ENCODE data around the gene CD2BP2. TPM values are rescaled to one million over a fixed set of nuclear protein-coding genes. Genes with fewer than 3 reads are reported as not detected.

The CD2BP2 gene
- polyA plus RNA-seq, 1 donor (not counting 4 experiments of a cell fraction or from before 2014, with no cell fraction given): 49.5 TPM

- Histone ChIP-seq H3K9ac (ENCODE audit: control insufficient read depth, extremely low read depth, insufficient read depth, low read length) (peak overlapping the region; percentile 80), H3K4me3 (ENCODE audit: control insufficient read depth in 2 of 3, extremely low read depth in 1 of 3, insufficient read depth in 2 of 3, low read depth in 1 of 3, low read length in 3 of 3) (peak overlapping the region; percentile 74 to 97 (median 82)), H4K20me1 (ENCODE audit: control insufficient read depth, extremely low read depth, insufficient read depth, low read length) (peaks cover 12% of the 10 kb centered on the region), H3K27ac (ENCODE audit: control insufficient read depth, insufficient read depth, low read length) (peak overlapping the region; percentile 73), H3K4me2 (ENCODE audit: control insufficient read depth, extremely low read depth, insufficient read depth, low read depth, low read length) (peak overlapping the region; percentile 95), H3K27me3 (ENCODE audit: control insufficient read depth, extremely low read depth, insufficient read depth, low read length) (no peaks in the 10 kb centered on the region), H3K4me1 (ENCODE audit: control insufficient read depth, extremely low read depth, insufficient read depth, low read length) (peaks cover 25% of the 10 kb centered on the region), H3K79me2 (ENCODE audit: control insufficient read depth, insufficient read depth, low read length) (peaks cover 57% of the 10 kb centered on the region), H3K36me3 (ENCODE audit: control insufficient read depth in 2 of 2, extremely low read depth in 1 of 2, insufficient read depth in 2 of 2, low read length in 2 of 2) (peaks cover 5 to 23% of the 10 kb centered on the region in 2 experiments), H3K9me1 (ENCODE audit: control insufficient read depth, extremely low read depth, insufficient read depth, low read length) (peaks cover 3% of the 10 kb centered on the region), H3K9me3 (ENCODE audit: control insufficient read depth, low read depth, low read length) (no peaks in the 10 kb centered on the region), H2AFZ (ENCODE audit: control insufficient read depth, low read length) (no peak overlapping the region)
- FAIRE-seq: no peak
- no peak for TF ChIP-seq EZH2 (IDR thresholded peaks at IDR 0.05; ENCODE audit: low read length)
- no peak for TF ChIP-seq CTCF (optimal IDR thresholded peaks at IDR 0.05 in 1 of 3, IDR thresholded peaks at IDR 0.05 in 1 of 3, conservative IDR thresholded peaks at IDR 0.05 in 1 of 3; ENCODE audit: extremely low read depth in 1 of 3, insufficient read depth in 2 of 3, low read length in 3 of 3)
- DNase-seq (ENCODE audit: low read depth, low spot score): no peak
- dilution Hi-C loops (cut with MboI; ENCODE audit: extremely low pct_ligation_motif_present, low sequenced_read_pairs): no loop called here
Observed at GRCh38 chr16:30369091-30369937, 14.2 kb upstream of the CD2BP2 start.

- Histone ChIP-seq H3K4me3 (ENCODE audit: control insufficient read depth in 2 of 3, extremely low read depth in 1 of 3, insufficient read depth in 2 of 3, low read depth in 1 of 3, low read length in 3 of 3) (peak overlapping the region; percentile 74 to 97 (median 82)), H3K79me2 (ENCODE audit: control insufficient read depth, insufficient read depth, low read length) (peaks cover 62% of the 10 kb centered on the region), H2AFZ (ENCODE audit: control insufficient read depth, low read length) (no peak overlapping the region), H3K4me1 (ENCODE audit: control insufficient read depth, extremely low read depth, insufficient read depth, low read length) (peaks cover 25% of the 10 kb centered on the region), H3K9me3 (ENCODE audit: control insufficient read depth, low read depth, low read length) (no peaks in the 10 kb centered on the region), H3K36me3 (ENCODE audit: control insufficient read depth in 2 of 2, extremely low read depth in 1 of 2, insufficient read depth in 2 of 2, low read length in 2 of 2) (peaks cover 5 to 23% of the 10 kb centered on the region in 2 experiments), H3K27me3 (ENCODE audit: control insufficient read depth, extremely low read depth, insufficient read depth, low read length) (no peaks in the 10 kb centered on the region), H3K27ac (ENCODE audit: control insufficient read depth, insufficient read depth, low read length) (peak overlapping the region; percentile 73), H3K9ac (ENCODE audit: control insufficient read depth, extremely low read depth, insufficient read depth, low read length) (peak overlapping the region; percentile 80), H3K9me1 (ENCODE audit: control insufficient read depth, extremely low read depth, insufficient read depth, low read length) (peaks cover 3% of the 10 kb centered on the region), H3K4me2 (ENCODE audit: control insufficient read depth, extremely low read depth, insufficient read depth, low read depth, low read length) (peak overlapping the region; percentile 95), H4K20me1 (ENCODE audit: control insufficient read depth, extremely low read depth, insufficient read depth, low read length) (peaks cover 12% of the 10 kb centered on the region)
- DNase-seq (ENCODE audit: low read depth, low spot score) (no peak), FAIRE-seq (no peak)
- dilution Hi-C loops (cut with MboI; ENCODE audit: extremely low pct_ligation_motif_present, low sequenced_read_pairs): no loop called here
- TF ChIP-seq CTCF (optimal IDR thresholded peaks at IDR 0.05 in 1 of 3, IDR thresholded peaks at IDR 0.05 in 1 of 3, conservative IDR thresholded peaks at IDR 0.05 in 1 of 3; ENCODE audit: extremely low read depth in 1 of 3, insufficient read depth in 2 of 3, low read length in 3 of 3): no peak
- no peak for TF ChIP-seq EZH2 (IDR thresholded peaks at IDR 0.05; ENCODE audit: low read length)
Observed at GRCh38 chr16:30368792-30369090, 13.6 kb upstream of the CD2BP2 start.

All from keratinocyte (primary cell).